Tibial artery (tissue), 4 donors: Measurements from ENCODE around the gene COL16A1.

Source experiments
- DNase-seq, 2 donors: peaks; one replicate each; pipeline ENCODE4 v3.0.0-alpha.2; 2019
- H3K27ac ChIP-seq, 2 donors: fragments of 200-600 bp; sonication (generic) in 1 of 2; 1 replicate in 1 of 2; 2 replicates in 1 of 2; pipeline ENCODE4 v1.5.1; 2018 to 2019; ENCODE audit warnings: mild to moderate bottlenecking in 1 of 2
- H3K27me3 ChIP-seq, 2 donors: fragments of 200-600 bp; sonication (generic) in 1 of 2; one replicate each; pipeline versions ENCODE4 v1.5.1 to v1.6.0; 2016 to 2019
- H3K36me3 ChIP-seq, 3 donors: fragments of 200-600 bp; sonication (generic) in 2 of 3; one replicate each; pipeline ENCODE4 v1.5.1; 2016 to 2019; ENCODE audit warnings: mild to moderate bottlenecking in 2 of 3
- H3K4me1 ChIP-seq, 4 donors: fragments of 200-600 bp; sonication (generic) in 2 of 4; 1 replicate in 3 of 4; 2 replicates in 1 of 4; pipeline ENCODE4 v1.5.1; 2016 to 2019
- H3K4me3 ChIP-seq, 2 donors: fragments of 200-600 bp; sonication (generic) in 1 of 2; 1 replicate in 1 of 2; 2 replicates in 1 of 2; pipeline ENCODE4 v1.5.1; 2018 to 2019; ENCODE audit warnings: mild to moderate bottlenecking in 2 of 2
- H3K9me3 ChIP-seq, 3 donors: fragments of 200-600 bp; sonication (generic) in 1 of 3; one replicate each; pipeline ENCODE4 v1.5.1; 2016 to 2019
- intact Hi-C: fragments of 100-400 bp; cut with DNase I; formaldehyde crosslinking; loops from one replicate; pipeline ENCODE4 v1.15.0; 2023; ENCODE audit warnings: low total_unique reads
- TF ChIP-seq, protein P1 (sequence below), 2 experiments: fragments of 200-600 bp in 1 of 2; fragments of 450-650 bp in 1 of 2; IDR thresholded peaks; one replicate each; pipeline ENCODE4 v1.5.1; 2017 to 2019; ENCODE audit warnings: antibody characterized with exemption in 2 of 2, mild to moderate bottlenecking in 1 of 2, moderate library complexity in 1 of 2

COL16A1 gene

DNA sequence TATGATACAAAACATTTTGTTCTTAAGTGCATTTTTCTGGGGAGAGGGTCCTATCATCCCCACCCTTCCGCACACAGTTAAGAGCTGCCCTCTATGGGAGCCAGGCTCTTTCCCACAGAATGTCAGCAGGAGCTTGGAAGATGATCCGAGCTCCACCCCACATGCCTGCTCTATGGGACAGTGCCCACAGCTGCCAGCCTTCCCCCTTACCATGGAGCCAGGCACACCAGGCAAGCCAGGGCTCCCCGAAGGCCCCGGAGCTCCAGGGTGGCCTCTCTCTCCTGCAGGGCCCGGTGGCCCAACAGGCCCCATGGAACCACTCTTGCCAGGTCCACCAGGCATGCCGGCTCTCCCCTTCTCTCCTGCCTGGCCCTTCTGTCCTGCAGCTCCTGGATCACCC, 48.7 kb downstream of the COL16A1 start:
- Histone ChIP-seq H3K27me3 (no peaks in the 10 kb centered on the region), H3K4me3 (no peak overlapping the region), H3K36me3 (peaks cover 8 to 77% (median 43%) of the 10 kb centered on the region in 3 donors), H3K4me1 (peaks cover 0 to 28% (median 9%) of the 10 kb centered on the region in 4 donors), H3K27ac (no peak overlapping the region), H3K9me3 (no peaks in the 10 kb centered on the region)
- intact Hi-C loops: no loop called here
- TF ChIP-seq, protein P1, sequence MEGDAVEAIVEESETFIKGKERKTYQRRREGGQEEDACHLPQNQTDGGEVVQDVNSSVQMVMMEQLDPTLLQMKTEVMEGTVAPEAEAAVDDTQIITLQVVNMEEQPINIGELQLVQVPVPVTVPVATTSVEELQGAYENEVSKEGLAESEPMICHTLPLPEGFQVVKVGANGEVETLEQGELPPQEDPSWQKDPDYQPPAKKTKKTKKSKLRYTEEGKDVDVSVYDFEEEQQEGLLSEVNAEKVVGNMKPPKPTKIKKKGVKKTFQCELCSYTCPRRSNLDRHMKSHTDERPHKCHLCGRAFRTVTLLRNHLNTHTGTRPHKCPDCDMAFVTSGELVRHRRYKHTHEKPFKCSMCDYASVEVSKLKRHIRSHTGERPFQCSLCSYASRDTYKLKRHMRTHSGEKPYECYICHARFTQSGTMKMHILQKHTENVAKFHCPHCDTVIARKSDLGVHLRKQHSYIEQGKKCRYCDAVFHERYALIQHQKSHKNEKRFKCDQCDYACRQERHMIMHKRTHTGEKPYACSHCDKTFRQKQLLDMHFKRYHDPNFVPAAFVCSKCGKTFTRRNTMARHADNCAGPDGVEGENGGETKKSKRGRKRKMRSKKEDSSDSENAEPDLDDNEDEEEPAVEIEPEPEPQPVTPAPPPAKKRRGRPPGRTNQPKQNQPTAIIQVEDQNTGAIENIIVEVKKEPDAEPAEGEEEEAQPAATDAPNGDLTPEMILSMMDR (IDR thresholded peaks at IDR 0.05): no peak
- no peak for DNase-seq

DNA sequence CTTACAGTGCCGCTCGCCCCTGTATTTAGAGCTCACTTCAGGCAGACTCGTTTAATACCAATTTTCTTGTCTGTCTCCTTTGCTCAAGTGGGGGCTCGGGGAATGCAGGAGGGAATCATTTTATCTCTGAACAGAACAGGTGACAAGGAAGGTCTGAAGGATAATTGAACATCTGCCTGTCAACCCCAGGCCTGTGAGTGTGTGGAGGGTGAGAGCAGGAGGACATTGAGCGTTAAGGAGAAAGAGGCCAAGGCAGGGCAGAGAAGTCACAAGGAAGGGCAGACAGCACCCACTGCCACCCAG, 49.4 kb downstream of the COL16A1 start:
- Histone ChIP-seq H3K27ac (no peak overlapping the region), H3K36me3 (peaks cover 8 to 72% (median 43%) of the 10 kb centered on the region in 3 donors), H3K4me3 (no peak overlapping the region), H3K9me3 (no peaks in the 10 kb centered on the region), H3K4me1 (peaks cover 0 to 34% (median 8%) of the 10 kb centered on the region in 4 donors), H3K27me3 (no peaks in the 10 kb centered on the region)
- TF ChIP-seq, protein P1 (IDR thresholded peaks at IDR 0.05): no peak
- no peak for DNase-seq
- intact Hi-C loops: no loop called here

DNA sequence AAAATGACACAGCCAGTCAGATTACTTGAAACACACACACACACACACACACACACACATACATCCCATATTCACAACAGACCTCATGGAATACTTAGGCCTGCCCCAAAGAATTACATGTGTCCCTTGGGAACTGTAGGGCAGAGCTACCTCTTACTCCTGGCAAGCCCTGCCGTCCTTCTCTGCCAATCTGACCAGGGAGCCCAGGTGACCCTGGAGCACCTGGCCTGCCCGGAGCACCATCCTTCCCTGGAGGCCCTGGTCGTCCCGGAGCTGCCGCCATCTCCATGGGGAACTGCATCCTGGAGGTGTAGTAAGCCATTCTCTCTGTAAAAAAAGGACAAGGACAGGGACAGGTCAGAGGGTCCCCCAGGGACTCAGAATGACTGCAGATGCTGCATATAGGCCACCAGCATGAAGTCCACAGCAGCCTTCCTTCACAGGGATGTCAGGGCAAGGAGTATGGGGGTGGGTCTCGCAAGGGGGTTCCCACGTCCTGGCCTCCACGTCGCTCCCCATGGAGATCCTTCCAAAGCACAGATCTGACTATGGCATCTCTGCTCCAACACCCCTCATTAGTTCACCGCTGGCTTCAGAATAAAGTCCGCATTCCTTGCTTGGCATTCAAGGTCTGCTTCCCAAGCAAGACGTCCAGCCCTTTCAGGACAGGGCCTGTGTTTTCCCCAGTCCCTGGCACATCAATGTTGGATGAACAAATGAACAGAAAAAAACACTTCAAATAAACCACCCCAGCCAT, 49.9 kb downstream of the COL16A1 start:
- Histone ChIP-seq H3K4me3 (no peak overlapping the region), H3K9me3 (no peaks in the 10 kb centered on the region), H3K36me3 (peaks cover 8 to 66% (median 40%) of the 10 kb centered on the region in 3 donors), H3K27ac (no peak overlapping the region), H3K4me1 (peaks cover 0 to 35% (median 10%) of the 10 kb centered on the region in 4 donors), H3K27me3 (no peaks in the 10 kb centered on the region)
- intact Hi-C loops: no loop called here
- TF ChIP-seq, protein P1 (IDR thresholded peaks at IDR 0.05): no peak
- no peak for DNase-seq

DNA sequence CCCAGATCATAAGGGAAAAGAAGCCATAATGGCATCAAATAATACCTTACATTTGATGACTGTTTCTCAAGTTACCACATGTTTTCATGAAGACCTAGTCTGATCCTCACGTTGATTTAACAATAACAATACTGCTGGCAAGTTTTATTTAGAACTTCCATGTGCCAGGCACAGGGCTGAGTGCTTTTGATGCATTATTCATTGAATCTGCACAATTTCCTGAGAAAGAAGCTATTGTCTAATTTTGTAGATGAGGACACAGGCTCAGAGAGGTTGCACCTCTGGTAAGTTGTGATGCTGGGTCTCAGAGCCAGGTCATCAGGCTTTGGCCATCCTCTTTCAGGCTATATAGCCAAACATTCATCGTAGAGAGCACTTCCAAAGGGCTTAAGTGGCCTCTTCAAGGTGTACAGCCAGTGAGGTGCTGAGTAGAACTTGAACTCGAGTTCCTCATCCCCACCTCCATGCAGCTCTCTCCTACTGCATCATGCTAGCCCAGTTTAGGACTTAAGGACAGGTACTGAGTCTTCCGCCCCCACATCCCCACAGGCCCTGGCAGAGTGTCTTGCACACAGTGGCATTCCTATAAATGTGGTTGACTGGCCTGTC, 50.8 kb downstream of the COL16A1 start:
- Histone ChIP-seq H3K27me3 (no peaks in the 10 kb centered on the region), H3K36me3 (peaks cover 4 to 57% (median 31%) of the 10 kb centered on the region in 3 donors), H3K4me1 (peaks cover 0 to 44% (median 19%) of the 10 kb centered on the region in 4 donors), H3K9me3 (no peaks in the 10 kb centered on the region), H3K27ac (no peak overlapping the region), H3K4me3 (no peak overlapping the region)
- no peak for DNase-seq
- intact Hi-C loops: no loop called here
- TF ChIP-seq, protein P1 (IDR thresholded peaks at IDR 0.05): no peak

DNA sequence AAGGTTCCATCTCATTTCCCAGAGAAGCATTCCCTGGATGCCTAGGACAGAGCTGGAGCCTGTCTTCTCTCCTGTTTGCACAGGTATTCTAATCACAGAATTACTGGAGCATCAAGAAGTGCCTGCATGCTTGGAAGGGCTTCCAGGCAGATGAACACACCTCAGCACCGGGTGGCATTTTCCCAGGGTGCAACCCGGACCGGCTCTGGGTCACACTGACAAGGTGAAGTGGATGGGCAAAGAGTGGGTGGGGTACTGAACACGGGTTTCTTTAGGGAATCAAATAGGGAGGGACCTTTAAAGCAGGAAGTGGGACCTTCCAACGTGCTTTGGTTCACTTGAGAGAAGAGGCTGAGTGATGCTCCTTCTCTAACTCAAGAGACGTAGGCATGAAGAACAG, 52.1 kb downstream of the COL16A1 start:
- TF ChIP-seq, protein P1 (IDR thresholded peaks at IDR 0.05): no peak

More for the DNA sequence above, 52.1 kb downstream of the COL16A1 start:
- H3K9me3 ChIP-seq: no peaks in the 10 kb centered on the region
- H3K4me1 ChIP-seq: peaks cover 0 to 56% (median 30%) of the 10 kb centered on the region in 4 donors
- H3K27me3 ChIP-seq: no peaks in the 10 kb centered on the region
- H3K36me3 ChIP-seq: peaks cover 4 to 45% (median 21%) of the 10 kb centered on the region in 3 donors
- intact Hi-C loops: no loop called here
- H3K4me3 ChIP-seq: no peak overlapping the region
- DNase-seq: peak in 1 of 2 donors; percentile 56
- H3K27ac ChIP-seq: peak overlapping the region in 1 of 2 donors; percentile 42
